Inferior parietal cortex (tissue), 1 donor: ENCODE measurements around the gene GRAMD2B.
"Not testable (repeated sequence)": the region's sequence is repeated elsewhere in the genome, so short reads cannot be mapped to it uniquely, and the experiment has no call there.

Experiments
- DNase-seq: peaks from one replicate; pipeline ENCODE4 v3.0.0-alpha.2; 2016; ENCODE audit errors: extremely low spot score

The GRAMD2B gene

GRCh38 chr5:126410623-126411022 lies 12.6 kb upstream of the GRAMD2B start:
- no peak for DNase-seq

GRCh38 chr5:126413856-126414255 lies 9.4 kb upstream of the GRAMD2B start:
- no peak for DNase-seq

- DNase-seq, result no peak
Measured at GRCh38 chr5:126414874-126415502, 8.2 kb upstream of the GRAMD2B start.

- no peak for DNase-seq
Measured at GRCh38 chr5:126415789-126416188, 7.4 kb upstream of the GRAMD2B start.

- DNase-seq, result no peak
Measured at GRCh38 chr5:126416266-126416925, 6.8 kb upstream of the GRAMD2B start.

- DNase-seq, result no peak
Measured at GRCh38 chr5:126417178-126417577, 6.0 kb upstream of the GRAMD2B start.

GRCh38 chr5:126419102-126419501 lies 4.1 kb upstream of the GRAMD2B start:
- no peak for DNase-seq

GRCh38 chr5:126428421-126428820 lies 5.2 kb downstream of the GRAMD2B start:
- no peak for DNase-seq

GRCh38 chr5:126430631-126431030 lies 7.4 kb downstream of the GRAMD2B start:
- DNase-seq, result no peak

- no peak for DNase-seq
Measured at GRCh38 chr5:126433701-126434100, 10.5 kb downstream of the GRAMD2B start.

- no peak for DNase-seq
Measured at GRCh38 chr5:126435261-126435660, 12.1 kb downstream of the GRAMD2B start.

GRCh38 chr5:126435714-126436113 lies 12.5 kb downstream of the GRAMD2B start:
- no peak for DNase-seq

GRCh38 chr5:126437721-126438120 lies 14.5 kb downstream of the GRAMD2B start:
- DNase-seq, result no peak

- no peak for DNase-seq
Measured at GRCh38 chr5:126438267-126438666, 15.1 kb downstream of the GRAMD2B start.

- DNase-seq, result no peak
Measured at GRCh38 chr5:126438868-126439267, 15.7 kb downstream of the GRAMD2B start.

- DNase-seq, result not testable (repeated sequence)
Measured at GRCh38 chr5:126439724-126440123, 16.5 kb downstream of the GRAMD2B start.

GRCh38 chr5:126441230-126441629 lies 18.0 kb downstream of the GRAMD2B start:
- DNase-seq, result no peak

GRCh38 chr5:126443374-126443851 lies 20.2 kb downstream of the GRAMD2B start:
- DNase-seq, result peak; percentile 76

- DNase-seq, result no peak
Measured at GRCh38 chr5:126444137-126444536, 20.9 kb downstream of the GRAMD2B start.

- no peak for DNase-seq
Measured at GRCh38 chr5:126445502-126446174, 22.4 kb downstream of the GRAMD2B start.

- no peak for DNase-seq
Measured at GRCh38 chr5:126446498-126447224, 23.5 kb downstream of the GRAMD2B start.

- DNase-seq, result no peak
Measured at GRCh38 chr5:126448720-126449119, 25.5 kb downstream of the GRAMD2B start.
